Measurements from ENCODE around the gene SASH1. TPM values are rescaled to one million over a fixed set of nuclear protein-coding genes. Genes with fewer than 3 reads are reported as not detected.

The SASH1 gene
- total RNA-seq, 2 donors from 2014 or later: 14.9 to 16.4 TPM

GRCh38 chr6:148487461-148487860 lies 144.8 kb downstream of the SASH1 start:
- no peak for DNase-seq
- Histone ChIP-seq H3K27me3 (no peaks in the 10 kb centered on the region), H3K36me3 (no peaks in the 10 kb centered on the region), H3K27ac (no peak overlapping the region), H3K9ac (ENCODE audit: low read depth in 2 of 2, low read length in 2 of 2) (no peak overlapping the region), H3K4me3 (no peak overlapping the region), H3K9me3 (no peaks in the 10 kb centered on the region), H3K4me1 (no peaks in the 10 kb centered on the region)
- TF ChIP-seq, protein P1, sequence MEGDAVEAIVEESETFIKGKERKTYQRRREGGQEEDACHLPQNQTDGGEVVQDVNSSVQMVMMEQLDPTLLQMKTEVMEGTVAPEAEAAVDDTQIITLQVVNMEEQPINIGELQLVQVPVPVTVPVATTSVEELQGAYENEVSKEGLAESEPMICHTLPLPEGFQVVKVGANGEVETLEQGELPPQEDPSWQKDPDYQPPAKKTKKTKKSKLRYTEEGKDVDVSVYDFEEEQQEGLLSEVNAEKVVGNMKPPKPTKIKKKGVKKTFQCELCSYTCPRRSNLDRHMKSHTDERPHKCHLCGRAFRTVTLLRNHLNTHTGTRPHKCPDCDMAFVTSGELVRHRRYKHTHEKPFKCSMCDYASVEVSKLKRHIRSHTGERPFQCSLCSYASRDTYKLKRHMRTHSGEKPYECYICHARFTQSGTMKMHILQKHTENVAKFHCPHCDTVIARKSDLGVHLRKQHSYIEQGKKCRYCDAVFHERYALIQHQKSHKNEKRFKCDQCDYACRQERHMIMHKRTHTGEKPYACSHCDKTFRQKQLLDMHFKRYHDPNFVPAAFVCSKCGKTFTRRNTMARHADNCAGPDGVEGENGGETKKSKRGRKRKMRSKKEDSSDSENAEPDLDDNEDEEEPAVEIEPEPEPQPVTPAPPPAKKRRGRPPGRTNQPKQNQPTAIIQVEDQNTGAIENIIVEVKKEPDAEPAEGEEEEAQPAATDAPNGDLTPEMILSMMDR (IDR thresholded peaks at IDR 0.05): no peak
- intact Hi-C loops (cut with DNase I): no loop called here

- Histone ChIP-seq H3K4me1 (no peaks in the 10 kb centered on the region), H3K27me3 (no peaks in the 10 kb centered on the region), H3K9ac (ENCODE audit: low read depth in 2 of 2, low read length in 2 of 2) (no peak overlapping the region), H3K27ac (no peak overlapping the region), H3K4me3 (no peak overlapping the region), H3K9me3 (no peaks in the 10 kb centered on the region), H3K36me3 (no peaks in the 10 kb centered on the region)
- no peak for DNase-seq
- intact Hi-C loops (cut with DNase I): no loop called here
- TF ChIP-seq, protein P1 (IDR thresholded peaks at IDR 0.05): no peak
Observed at GRCh38 chr6:148491638-148492251, 149.1 kb downstream of the SASH1 start.

- TF ChIP-seq, protein P1 (IDR thresholded peaks at IDR 0.05): no peak
- H3K4me1 ChIP-seq: no peaks in the 10 kb centered on the region
- no peak for DNase-seq
- H3K9ac ChIP-seq (ENCODE audit: low read depth in 2 of 2, low read length in 2 of 2): no peak overlapping the region
- H3K4me3 ChIP-seq: no peak overlapping the region
- H3K36me3 ChIP-seq: no peaks in the 10 kb centered on the region
- H3K9me3 ChIP-seq: no peaks in the 10 kb centered on the region
- H3K27ac ChIP-seq: no peak overlapping the region
- intact Hi-C loops (cut with DNase I): no loop called here
- H3K27me3 ChIP-seq: no peaks in the 10 kb centered on the region
Observed at GRCh38 chr6:148492654-148493290, 150.1 kb downstream of the SASH1 start.

DNA sequence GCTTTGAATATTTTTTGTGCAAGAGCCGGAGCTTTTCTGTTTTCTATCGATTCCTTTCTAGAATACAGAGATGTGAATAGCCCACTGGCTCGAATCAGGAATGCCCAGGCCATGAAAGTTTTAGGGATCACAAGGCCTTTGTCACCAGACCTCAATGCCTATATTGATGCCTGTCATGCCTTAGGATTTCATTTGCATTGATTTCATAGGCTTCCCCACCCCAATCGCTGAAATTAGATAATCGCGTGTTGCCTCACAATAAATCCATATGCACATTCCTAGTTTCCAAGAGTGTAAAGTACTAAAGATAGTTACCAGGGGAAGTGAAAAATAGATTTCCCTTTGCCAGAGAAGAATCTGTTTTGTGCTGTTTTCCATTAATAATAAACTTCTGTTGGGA lies 150.8 kb downstream of the SASH1 start:
- H3K4me1 ChIP-seq: no peaks in the 10 kb centered on the region
- H3K27me3 ChIP-seq: no peaks in the 10 kb centered on the region
- intact Hi-C loops (cut with DNase I): no loop called here
- no peak overlapping the region for H3K4me3 ChIP-seq
- TF ChIP-seq, protein P1 (IDR thresholded peaks at IDR 0.05): no peak
- no peak overlapping the region for H3K9ac ChIP-seq (ENCODE audit: low read depth in 2 of 2, low read length in 2 of 2)
- DNase-seq: no peak
- H3K9me3 ChIP-seq: no peaks in the 10 kb centered on the region
- H3K36me3 ChIP-seq: no peaks in the 10 kb centered on the region
- H3K27ac ChIP-seq: no peak overlapping the region

DNA sequence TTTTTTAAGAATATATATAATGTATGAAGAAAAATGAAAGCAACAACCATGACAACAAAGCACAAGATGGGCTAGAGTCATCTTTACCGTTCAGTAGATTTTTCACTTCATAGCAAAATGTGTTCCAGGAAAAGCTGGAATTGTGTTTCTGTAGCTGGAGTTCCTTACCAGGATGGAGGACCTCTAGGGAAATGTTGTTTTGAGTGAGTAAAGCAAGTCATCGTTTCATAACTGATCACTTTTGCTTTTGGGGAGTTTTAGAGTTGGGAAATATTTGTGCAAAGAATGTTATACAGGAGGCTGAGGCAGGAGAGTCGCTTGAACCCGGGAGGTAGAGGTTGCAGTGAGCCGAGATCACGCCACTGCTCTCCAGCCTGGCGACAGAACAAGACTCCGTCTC lies 151.6 kb downstream of the SASH1 start:
- DNase-seq: no peak
- Histone ChIP-seq H3K4me3 (no peak overlapping the region), H3K36me3 (no peaks in the 10 kb centered on the region), H3K9me3 (no peaks in the 10 kb centered on the region), H3K4me1 (no peaks in the 10 kb centered on the region), H3K27me3 (no peaks in the 10 kb centered on the region), H3K9ac (ENCODE audit: low read depth in 2 of 2, low read length in 2 of 2) (no peak overlapping the region), H3K27ac (no peak overlapping the region)
- intact Hi-C loops (cut with DNase I): no loop called here
- TF ChIP-seq, protein P1 (IDR thresholded peaks at IDR 0.05): no peak
